DOHH2 (cell line): ENCODE results near the gene LZIC.

ENCODE experiments used
- H3F3A ChIP-seq: fragments of 200-600 bp; sonication (generic), shearing (Covaris generic); 2 replicates; pipeline ENCODE4 v1.6.0; 2016; ENCODE audit warnings: antibody characterized with exemption, mild to moderate bottlenecking; ENCODE audit not compliant: control insufficient read depth, insufficient read depth
- H3K27ac ChIP-seq: fragments of 200-600 bp; sonication (generic); 2 replicates; pipeline ENCODE4 v1.5.1; 2014; ENCODE audit warnings: low read depth, mild to moderate bottlenecking, low read length, moderate library complexity
- H3K27me3 ChIP-seq: fragments of 200-600 bp; sonication (generic); 2 replicates; pipeline ENCODE4 v1.6.1; 2014; ENCODE audit warnings: mild to moderate bottlenecking, low read length, mixed read lengths; ENCODE audit not compliant: control insufficient read depth
- H3K36me3 ChIP-seq: fragments of 200-600 bp; sonication (generic); 2 replicates; pipeline ENCODE4 v1.6.1; 2014; ENCODE audit warnings: mild to moderate bottlenecking, low read length, moderate library complexity, mixed read lengths; ENCODE audit not compliant: control insufficient read depth
- H3K4me1 ChIP-seq: fragments of 200-600 bp; sonication (generic); 2 replicates; pipeline ENCODE4 v1.6.1; 2014; ENCODE audit warnings: mild to moderate bottlenecking, low read length, mixed read lengths; ENCODE audit not compliant: control insufficient read depth
- H3K4me2 ChIP-seq: fragments of 200-600 bp; sonication (generic); 2 replicates; pipeline ENCODE4 v1.6.0; 2014; ENCODE audit warnings: mild to moderate bottlenecking, low read length, moderate library complexity
- H3K4me3 ChIP-seq: fragments of 200-600 bp; sonication (generic); 2 replicates; pipeline ENCODE4 v1.5.1; 2014; ENCODE audit warnings: mild to moderate bottlenecking, low read length, mixed read lengths
- H3K79me2 ChIP-seq: fragments of 200-600 bp; sonication (generic); 2 replicates; pipeline ENCODE4 v1.6.1; 2014; ENCODE audit warnings: mild to moderate bottlenecking, low read length, mixed read lengths; ENCODE audit not compliant: control insufficient read depth
- H3K9me2 ChIP-seq: fragments of 200-600 bp; sonication (generic); replicated peaks from 2 replicates; pipeline ENCODE4 v1.6.1; 2014; ENCODE audit warnings: mild to moderate bottlenecking, low read length, mixed read lengths; ENCODE audit not compliant: control insufficient read depth
- H3K9me3 ChIP-seq: fragments of 200-600 bp; sonication (generic); 2 replicates; pipeline ENCODE4 v1.6.1; 2014; ENCODE audit warnings: antibody characterized with exemption, low read length, mixed read lengths; ENCODE audit not compliant: control insufficient read depth, insufficient read depth
- H4K20me1 ChIP-seq: fragments of 200-600 bp; sonication (generic); 2 replicates; pipeline ENCODE4 v1.6.0; 2014; ENCODE audit warnings: low read depth, mild to moderate bottlenecking, antibody characterized with exemption, low read length, moderate library complexity; ENCODE audit not compliant: control insufficient read depth, insufficient read depth
- CTCF ChIP-seq: fragments of 200-600 bp; sonication (generic); IDR thresholded peaks from one replicate; pipeline ENCODE4 v1.5.1; 2014; ENCODE audit warnings: antibody characterized with exemption, mild to moderate bottlenecking, low read depth, low read length; ENCODE audit not compliant: poor library complexity, severe bottlenecking
- EZH2phosphoT487 ChIP-seq: fragments of 200-600 bp; sonication (generic); IDR thresholded peaks from 2 replicates; pipeline ENCODE4 v1.6.1; 2017; ENCODE audit warnings: borderline replicate concordance, mild to moderate bottlenecking, antibody characterized with exemption, low read length, moderate library complexity, mixed read lengths

The LZIC gene

DNA sequence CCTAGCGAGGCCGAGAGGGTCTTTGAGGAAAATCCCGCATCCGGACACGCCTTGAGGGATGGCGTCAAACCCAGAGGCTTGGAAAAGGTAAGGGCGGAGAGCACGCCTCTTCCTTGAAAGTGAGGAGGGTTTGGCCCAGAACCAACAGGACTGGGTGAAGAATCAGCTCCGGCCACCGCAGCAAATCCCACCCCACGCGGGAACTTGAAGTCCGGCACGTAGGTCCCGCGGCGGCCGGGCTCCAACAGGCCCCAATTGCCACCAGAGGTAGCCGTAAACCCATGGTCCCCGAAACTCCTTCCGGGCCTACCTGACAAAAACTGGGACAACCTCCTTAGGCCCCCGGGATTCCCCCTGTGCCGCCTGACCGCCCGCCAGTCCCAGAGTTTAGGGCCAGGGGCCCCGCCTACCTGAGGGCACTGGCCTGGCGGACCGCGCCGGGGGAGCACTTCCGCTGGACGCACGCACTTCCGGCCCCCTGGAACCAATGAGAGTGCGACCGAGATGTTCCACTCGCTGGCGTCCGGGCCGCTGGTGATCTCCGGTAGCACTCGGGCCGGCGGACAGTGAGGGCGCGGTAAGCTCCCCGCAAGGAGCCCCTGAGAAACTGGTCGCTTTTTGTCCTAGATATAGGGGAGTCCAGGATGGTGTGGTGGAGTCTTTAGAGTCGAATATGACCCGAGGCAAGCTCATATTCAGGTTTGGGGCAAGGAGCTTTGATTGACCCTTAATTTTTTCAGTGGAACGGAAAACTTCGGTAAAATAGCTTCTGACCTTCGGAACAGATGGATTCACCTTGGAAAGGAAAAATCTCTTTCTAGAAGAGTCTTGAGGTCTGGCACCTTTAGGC is at the start of gene LZIC, which contains the start of gene NMNAT1:
TSS of gene LZIC (minus strand) at position 453 of the 850 bp plus-strand sequence. CDS start 6,772 bp downstream, outside the sequence.
TSS of gene NMNAT1 (plus strand) at position 537 of the 850 bp plus-strand sequence. CDS start 28,599 bp downstream, outside the sequence.
- H3K27me3 ChIP-seq = no peaks in the 10 kb centered on the region
- H3K4me1 ChIP-seq = peaks cover 13% of the 10 kb centered on the region
- peak within 1 kb of the TSS; percentile 94 for H3K4me3 ChIP-seq
- H3K36me3 ChIP-seq = peaks cover 10% of the 10 kb centered on the region
- H4K20me1 ChIP-seq = no peaks in the 10 kb centered on the region
- peak within 1 kb of the TSS; percentile 74 for H3K4me2 ChIP-seq
- no peak for TF ChIP-seq EZH2phosphoT487
- H3K79me2 ChIP-seq = peaks cover 36% of the 10 kb centered on the region
- peak within 1 kb of the TSS; percentile 55 for H3K27ac ChIP-seq
- no peaks in the 10 kb centered on the region for H3K9me3 ChIP-seq
- H3K9me2 ChIP-seq = no peaks in the 10 kb centered on the region
- peaks cover 6% of the 10 kb centered on the region; the same call in 1 of the 2 replicates for H3F3A ChIP-seq

- no peaks in the 10 kb centered on the region for H3F3A ChIP-seq
- H3K9me2 ChIP-seq = no peaks in the 10 kb centered on the region
- H3K9me3 ChIP-seq = no peaks in the 10 kb centered on the region
- H3K4me3 ChIP-seq = no peak overlapping the region
- H3K4me2 ChIP-seq = no peak overlapping the region
- no peak overlapping the region for H3K27ac ChIP-seq
- peaks cover 10% of the 10 kb centered on the region for H3K27me3 ChIP-seq
- H3K79me2 ChIP-seq = no peaks in the 10 kb centered on the region
- H3K36me3 ChIP-seq = no peaks in the 10 kb centered on the region
- TF ChIP-seq CTCF (no peak), EZH2phosphoT487 (no peak)
- H3K4me1 ChIP-seq = no peaks in the 10 kb centered on the region
- 0 out of 2 replicates have a peak, but pooled peaks cover 3% of the 10 kb centered on the region for H4K20me1 ChIP-seq
Measured at GRCh38 chr1:9992910-9993309, 49.7 kb upstream of the LZIC start.

- Histone ChIP-seq H3K27ac (no peak overlapping the region), H3K36me3 (no peaks in the 10 kb centered on the region), H3K4me3 (no peak overlapping the region), H3K9me3 (no peaks in the 10 kb centered on the region), H3K4me2 (no peak overlapping the region), H3K9me2 (no peaks in the 10 kb centered on the region), H3K27me3 (peaks cover 3% of the 10 kb centered on the region; the same call in 1 of the 2 replicates), H4K20me1 (no peaks in the 10 kb centered on the region), H3K79me2 (no peaks in the 10 kb centered on the region), H3K4me1 (no peaks in the 10 kb centered on the region), H3F3A (no peaks in the 10 kb centered on the region)
- no peak for TF ChIP-seq CTCF
- no peak for TF ChIP-seq EZH2phosphoT487
Measured at GRCh38 chr1:9990944-9991343, 47.8 kb upstream of the LZIC start.

DNA sequence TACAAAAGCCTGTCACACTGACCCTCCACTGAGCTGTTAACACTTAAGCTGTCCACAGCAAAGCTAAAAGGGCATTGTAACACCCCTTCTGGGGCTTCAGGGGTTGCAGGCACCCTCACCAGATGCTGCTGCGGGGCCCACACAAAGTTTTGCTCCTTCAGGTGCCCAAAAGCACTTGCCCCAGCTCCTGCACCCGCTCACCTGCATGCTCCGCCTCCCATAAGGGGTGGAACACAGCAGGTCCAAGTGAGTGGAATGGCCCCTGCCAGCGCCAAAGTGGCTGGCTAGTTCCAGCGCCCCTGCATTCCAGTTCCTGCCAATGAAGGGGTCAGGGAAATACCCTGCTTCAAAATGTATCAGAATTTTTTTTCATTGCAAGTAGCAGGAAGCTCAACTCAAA is 46.6 kb upstream of the LZIC start:
- Histone ChIP-seq H3K9me2 (no peaks in the 10 kb centered on the region), H3K4me2 (no peak overlapping the region), H3K4me1 (no peaks in the 10 kb centered on the region)

More for the DNA sequence above, 46.6 kb upstream of the LZIC start:
- Histone ChIP-seq H3F3A (no peaks in the 10 kb centered on the region), H3K36me3 (no peaks in the 10 kb centered on the region), H3K27me3 (peaks cover 3% of the 10 kb centered on the region; the same call in 1 of the 2 replicates), H4K20me1 (no peaks in the 10 kb centered on the region), H3K27ac (no peak overlapping the region), H3K4me3 (no peak overlapping the region), H3K9me3 (no peaks in the 10 kb centered on the region), H3K79me2 (no peaks in the 10 kb centered on the region)
- TF ChIP-seq CTCF (no peak), EZH2phosphoT487 (no peak)
